HG03575 (cell line): ENCODE results near the gene LOXL1.
"Not testable (repeated sequence)": the region's sequence is repeated elsewhere in the genome, so short reads cannot be mapped to it uniquely, and the experiment has no call there.

ENCODE experiments used
- ATAC-seq: cut with Tn5 transposase; IDR thresholded peaks from one replicate; pipeline ENCODE4 v1.9.1; 2021; ENCODE audit not compliant: unreplicated experiment, insufficient number of reproducible peaks, low FRiP score; ENCODE audit errors: extremely low read depth

The LOXL1 gene

DNA sequence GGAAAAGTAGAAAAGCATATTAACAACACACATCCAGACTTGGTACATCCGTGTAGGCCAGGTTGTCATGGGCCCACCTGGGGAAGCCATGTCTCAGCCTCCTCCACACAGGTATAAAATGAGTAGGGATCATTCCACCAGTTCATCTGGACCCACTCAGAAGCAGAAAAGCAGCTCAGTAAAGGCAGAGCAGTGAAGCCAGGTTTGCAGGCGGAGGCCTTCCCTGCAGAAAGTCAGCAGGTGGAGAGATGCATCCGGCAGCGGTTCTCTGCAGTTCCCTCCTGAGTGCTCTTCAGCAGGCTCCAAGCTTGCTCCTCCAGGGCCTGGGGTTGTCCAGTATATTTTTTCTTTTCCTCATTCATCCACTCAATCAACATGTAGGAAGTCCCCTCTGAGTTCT is 22.1 kb downstream of the LOXL1 start:
- no peak for ATAC-seq

DNA sequence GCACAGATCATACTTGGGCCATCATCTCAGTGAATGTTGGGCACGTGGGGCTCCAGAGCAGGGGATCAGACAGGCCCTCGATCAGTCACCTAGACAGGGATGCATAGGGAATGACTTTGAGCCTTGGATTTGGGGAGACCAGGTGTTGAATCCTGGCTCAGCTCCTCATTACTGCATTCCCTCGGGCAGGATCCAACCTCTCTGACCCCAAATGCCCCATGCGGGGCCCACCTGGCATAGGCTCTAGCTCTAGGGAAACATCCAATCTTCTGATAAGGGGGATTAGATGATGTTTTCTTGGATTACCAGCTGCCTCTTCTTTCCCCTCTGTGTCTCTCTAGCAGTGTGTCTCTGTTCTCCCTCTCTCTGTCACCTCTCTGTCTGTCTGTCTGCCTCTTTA is 22.7 kb downstream of the LOXL1 start:
- ATAC-seq: no peak

DNA sequence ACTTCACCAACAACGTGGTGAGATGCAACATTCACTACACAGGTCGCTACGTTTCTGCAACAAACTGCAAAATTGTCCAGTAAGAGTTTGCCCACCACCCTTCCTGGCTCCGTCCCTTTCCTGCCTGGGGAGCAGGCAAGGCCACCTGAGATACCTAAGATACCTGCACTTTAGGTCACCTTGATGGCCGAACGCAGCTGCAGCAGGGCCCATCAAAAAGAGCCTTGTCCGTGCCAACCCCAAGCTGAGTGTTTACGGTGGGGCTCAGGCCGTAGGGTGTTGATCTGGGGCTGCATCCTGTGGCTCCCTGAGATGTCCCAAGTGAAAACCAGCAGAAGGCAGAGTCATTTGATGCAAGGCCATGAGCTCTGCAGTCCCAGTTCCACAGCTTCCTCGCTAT is 23.2 kb downstream of the LOXL1 start:
- no peak for ATAC-seq

GRCh38 chr15:73950479-73950830 is 24.2 kb downstream of the LOXL1 start:
- ATAC-seq: no peak

GRCh38 chr15:73950831-73951561 is 24.7 kb downstream of the LOXL1 start:
- ATAC-seq: no peak

GRCh38 chr15:73951601-73952000 is 25.3 kb downstream of the LOXL1 start:
- no peak for ATAC-seq

DNA sequence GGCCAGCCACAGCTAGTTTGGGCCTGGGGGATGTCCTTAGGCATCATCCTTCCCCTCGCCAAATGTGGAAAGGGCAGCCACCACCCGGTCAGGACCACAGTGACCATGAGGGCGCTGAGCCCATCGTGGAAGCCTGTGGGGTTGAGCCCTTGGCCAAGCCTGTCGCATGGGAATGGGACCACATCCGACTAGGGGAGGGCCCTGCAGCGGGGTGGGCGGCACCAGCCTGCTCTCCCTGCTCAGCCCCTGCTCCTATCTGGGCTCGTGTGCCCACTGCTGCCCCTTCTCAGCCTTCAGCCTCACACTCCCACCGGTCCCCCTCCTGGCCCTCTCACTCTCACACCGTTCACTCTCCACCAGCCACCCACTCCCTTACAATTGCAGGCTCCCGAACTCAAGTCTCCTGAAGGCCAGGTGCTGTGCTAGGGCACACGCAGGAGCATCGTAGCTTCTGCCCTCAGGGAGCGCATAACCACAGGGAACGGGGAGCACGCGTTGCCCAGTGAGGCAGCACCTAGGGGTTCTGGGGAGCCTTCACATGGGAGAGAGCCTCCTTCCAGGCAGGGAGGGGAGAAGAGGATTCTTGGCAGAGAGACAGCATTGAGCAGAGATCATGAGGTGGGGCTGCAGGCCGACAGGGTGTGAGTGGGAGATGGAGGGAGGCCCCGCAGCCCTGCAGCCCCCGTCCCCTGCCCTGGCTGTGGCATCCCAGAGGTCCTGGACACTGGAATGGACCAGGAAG is 26.1 kb downstream of the LOXL1 start:
- ATAC-seq: no peak

- ATAC-seq: no peak
These were observed 26.9 kb downstream of the LOXL1 start for GRCh38 chr15:73952913-73953750.

- ATAC-seq: no peak
These were observed 28.2 kb downstream of the LOXL1 start for GRCh38 chr15:73954188-73955145.

DNA sequence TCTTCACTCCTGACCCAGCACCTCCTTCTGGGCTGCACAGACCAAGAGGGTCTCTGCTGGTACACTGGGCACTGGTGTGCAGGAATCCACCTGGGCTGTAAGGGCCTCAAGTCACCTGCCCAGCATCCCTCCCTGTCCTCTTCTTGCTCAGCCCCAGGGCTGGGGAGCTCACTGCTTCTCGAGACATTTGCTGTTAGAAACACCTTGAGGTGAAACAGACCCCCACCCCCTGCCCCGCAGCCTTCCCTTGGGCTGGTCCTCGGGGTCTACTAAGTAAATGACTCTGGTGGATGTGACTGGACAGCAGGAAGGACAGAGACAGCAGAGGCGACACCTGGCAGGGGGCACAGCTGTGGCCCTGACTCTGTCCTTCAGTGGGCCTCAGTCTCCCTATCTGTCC is 29.1 kb downstream of the LOXL1 start:
- ATAC-seq: no peak

DNA sequence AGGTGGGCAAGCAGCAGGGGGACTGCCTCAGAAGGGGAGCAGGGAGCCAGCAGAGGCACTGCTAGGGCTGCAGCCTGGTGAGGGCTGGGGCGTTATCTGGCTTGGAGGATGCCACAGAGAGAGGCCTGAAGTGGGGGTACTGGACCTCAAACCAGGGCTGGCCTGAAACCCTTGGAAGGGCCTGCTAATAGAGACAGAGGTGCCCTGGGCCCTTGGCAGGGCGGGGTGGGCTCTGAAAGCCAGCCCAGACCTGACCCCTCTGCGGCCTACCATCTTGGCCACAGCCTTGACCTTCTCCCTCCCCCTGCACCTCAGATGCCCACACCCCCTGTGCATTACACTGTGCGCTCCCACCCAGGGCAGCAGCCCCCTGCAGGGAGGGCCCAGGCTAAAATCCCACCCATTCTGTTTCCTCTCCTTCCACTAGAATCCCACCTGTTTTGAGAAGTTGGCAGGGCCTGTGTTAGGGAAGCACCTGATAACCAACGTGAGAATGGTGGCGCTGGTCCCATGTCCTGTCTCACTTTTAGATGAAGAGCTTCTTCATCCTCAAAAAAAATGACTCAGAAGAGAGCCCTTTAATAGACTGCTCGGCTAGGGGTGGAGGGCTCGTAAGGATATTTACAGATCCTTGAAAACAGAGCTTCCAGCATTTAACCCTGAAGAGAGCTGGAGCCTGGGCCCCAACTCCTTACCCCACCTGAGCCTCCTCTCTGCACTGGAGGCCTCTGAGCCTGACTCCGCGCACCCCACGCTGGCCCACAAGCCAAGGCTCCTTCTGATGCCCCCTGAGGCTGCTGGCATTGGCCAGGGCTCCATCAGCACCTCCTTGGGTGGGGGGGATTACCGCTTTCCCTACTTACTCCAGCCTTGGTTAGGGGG is 29.8 kb downstream of the LOXL1 start:
- ATAC-seq: no peak

DNA sequence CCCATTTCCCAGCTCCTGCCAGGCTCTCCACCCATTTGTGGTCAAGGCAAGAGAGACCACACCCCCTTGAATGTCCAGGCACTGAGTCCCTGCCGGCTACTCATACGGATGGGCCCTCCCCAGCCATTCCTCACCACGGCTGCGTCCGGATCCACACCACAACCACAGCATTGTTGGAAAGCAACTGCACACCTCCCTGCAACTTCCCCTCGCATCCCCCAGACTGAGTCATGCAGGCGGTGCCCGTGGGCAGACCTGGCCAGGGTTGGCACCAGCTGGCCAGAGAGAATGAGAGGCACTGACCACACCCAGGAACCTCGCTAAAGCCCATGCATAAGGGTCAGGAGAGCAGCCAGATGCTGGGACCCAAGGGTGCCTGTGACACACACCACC is 30.5 kb downstream of the LOXL1 start:
- no peak for ATAC-seq

DNA sequence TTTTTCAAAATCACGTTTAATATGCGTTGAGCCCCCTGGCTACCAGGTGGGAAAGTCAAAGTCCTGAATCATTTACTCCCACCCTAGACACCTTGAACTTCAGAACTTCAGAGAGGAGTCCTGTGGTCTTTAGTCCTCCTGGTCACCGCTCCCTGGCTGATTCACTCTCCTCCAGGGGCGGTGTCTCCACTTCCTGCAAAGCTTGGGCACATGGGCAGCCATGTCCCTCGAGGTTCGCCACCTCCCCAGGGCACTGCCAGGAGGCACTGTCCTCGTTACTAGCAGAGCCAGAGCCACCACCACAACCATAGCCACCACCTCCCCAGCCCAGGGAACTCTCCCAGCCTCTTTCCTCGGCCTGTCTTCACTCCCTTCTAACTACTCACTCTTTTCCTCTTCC is 31.0 kb downstream of the LOXL1 start:
- no peak for ATAC-seq

- no peak for ATAC-seq
These were observed 31.5 kb downstream of the LOXL1 start for GRCh38 chr15:73957785-73958184.

DNA sequence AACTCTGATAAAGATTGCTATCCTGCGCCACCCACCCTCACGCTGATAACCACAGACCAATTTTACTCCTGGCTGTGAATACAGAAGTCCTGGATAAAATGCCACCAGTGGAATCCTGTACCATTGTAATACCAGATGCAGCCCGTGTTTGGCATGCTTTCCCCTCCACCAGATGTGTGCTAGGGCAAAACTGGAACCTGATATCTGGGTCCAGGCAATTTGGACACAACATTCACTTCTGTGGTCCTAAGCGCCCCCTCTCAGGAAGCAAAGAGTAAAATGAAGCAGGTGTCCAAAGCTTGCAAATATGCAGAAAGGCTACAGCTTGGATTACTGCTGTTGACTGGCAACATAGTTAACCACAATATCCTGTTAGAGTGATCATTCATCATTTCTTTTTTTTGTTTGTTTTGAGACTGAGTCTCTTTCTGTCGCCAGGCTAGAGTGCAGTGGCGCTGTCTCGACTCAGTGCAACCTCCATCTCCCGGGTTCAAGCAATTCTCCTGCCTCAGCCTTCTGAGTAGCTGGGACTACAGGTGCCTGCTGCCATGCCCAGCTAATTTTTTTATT is 32.8 kb downstream of the LOXL1 start:
- ATAC-seq: no peak

GRCh38 chr15:73959801-73960200 is 33.5 kb downstream of the LOXL1 start:
- no peak for ATAC-seq

GRCh38 chr15:73960472-73961070 is 34.3 kb downstream of the LOXL1 start:
- not testable (repeated sequence) for ATAC-seq
